WTC11 (cell line): ENCODE results near the gene EXTL1.

ENCODE experiments used
- E2F5 ChIP-seq: sonication (generic); formaldehyde crosslinking; IDR thresholded peaks from 2 replicates; pipeline ENCODE4 v1.8.1; 2022; ENCODE audit warnings: mild to moderate bottlenecking, moderate library complexity, missing genetic modification reagents
- EMX1 ChIP-seq: fragments of 250-450 bp; sonication (Bioruptor Pico); IDR thresholded peaks from 2 replicates; pipeline ENCODE4 v1.8.0; 2021; ENCODE audit warnings: mild to moderate bottlenecking
- ESRRA ChIP-seq: sonication (generic); formaldehyde crosslinking; IDR thresholded peaks from 2 replicates; pipeline ENCODE4 v1.8.1; 2022; ENCODE audit warnings: mild to moderate bottlenecking, missing genetic modification reagents, borderline replicate concordance
- NFE2L1 ChIP-seq: sonication (generic); formaldehyde crosslinking; IDR thresholded peaks from 2 replicates; pipeline ENCODE4 v1.8.1; 2023; ENCODE audit warnings: missing genetic modification reagents
- NFYB ChIP-seq: sonication (generic); formaldehyde crosslinking; conservative IDR thresholded peaks from 2 replicates; pipeline ENCODE4 v1.8.0; 2022; ENCODE audit warnings: low read depth, missing genetic modification reagents
- NR1H2 ChIP-seq: sonication (generic); formaldehyde crosslinking; IDR thresholded peaks from 2 replicates; pipeline ENCODE4 v1.9.0; 2021; ENCODE audit warnings: mild to moderate bottlenecking, moderate library complexity, missing genetic modification reagents
- NR2C2 ChIP-seq: sonication (generic); formaldehyde crosslinking; IDR thresholded peaks from 2 replicates; pipeline ENCODE4 v1.8.0; 2022; ENCODE audit warnings: mild to moderate bottlenecking, missing genetic modification reagents
- OVOL2 ChIP-seq: fragments of 250-450 bp; sonication (Bioruptor Pico); IDR thresholded peaks from 2 replicates; pipeline ENCODE4 v1.9.0; 2021; ENCODE audit warnings: mild to moderate bottlenecking, borderline replicate concordance
- SMAD3 ChIP-seq: sonication (generic); formaldehyde crosslinking; IDR thresholded peaks from 2 replicates; pipeline ENCODE4 v1.8.0; 2022; ENCODE audit warnings: missing genetic modification reagents, mild to moderate bottlenecking, borderline replicate concordance
- SP1 ChIP-seq: sonication (generic); formaldehyde crosslinking; conservative IDR thresholded peaks from 2 replicates; pipeline ENCODE4 v1.8.1; 2022; ENCODE audit warnings: missing genetic modification reagents
- TEAD4 ChIP-seq: sonication (generic); formaldehyde crosslinking; IDR thresholded peaks from 2 replicates; pipeline ENCODE4 v1.8.0; 2022; ENCODE audit warnings: mild to moderate bottlenecking, missing genetic modification reagents
- ZNF263 ChIP-seq: sonication (generic); formaldehyde crosslinking; IDR thresholded peaks from 2 replicates; pipeline ENCODE4 v1.8.1; 2022; ENCODE audit warnings: low read depth, mild to moderate bottlenecking, moderate library complexity, missing genetic modification reagents
- ZNF512 ChIP-seq: sonication (generic); formaldehyde crosslinking; IDR thresholded peaks from 2 replicates; pipeline ENCODE4 v1.8.1; 2022; ENCODE audit warnings: missing genetic modification reagents, borderline replicate concordance
- TF ChIP-seq, protein P1 (sequence below): fragments of 200-600 bp; IDR thresholded peaks from 2 replicates; pipeline ENCODE4 v1.8.0; 2022; ENCODE audit warnings: antibody characterized with exemption

DNA sequence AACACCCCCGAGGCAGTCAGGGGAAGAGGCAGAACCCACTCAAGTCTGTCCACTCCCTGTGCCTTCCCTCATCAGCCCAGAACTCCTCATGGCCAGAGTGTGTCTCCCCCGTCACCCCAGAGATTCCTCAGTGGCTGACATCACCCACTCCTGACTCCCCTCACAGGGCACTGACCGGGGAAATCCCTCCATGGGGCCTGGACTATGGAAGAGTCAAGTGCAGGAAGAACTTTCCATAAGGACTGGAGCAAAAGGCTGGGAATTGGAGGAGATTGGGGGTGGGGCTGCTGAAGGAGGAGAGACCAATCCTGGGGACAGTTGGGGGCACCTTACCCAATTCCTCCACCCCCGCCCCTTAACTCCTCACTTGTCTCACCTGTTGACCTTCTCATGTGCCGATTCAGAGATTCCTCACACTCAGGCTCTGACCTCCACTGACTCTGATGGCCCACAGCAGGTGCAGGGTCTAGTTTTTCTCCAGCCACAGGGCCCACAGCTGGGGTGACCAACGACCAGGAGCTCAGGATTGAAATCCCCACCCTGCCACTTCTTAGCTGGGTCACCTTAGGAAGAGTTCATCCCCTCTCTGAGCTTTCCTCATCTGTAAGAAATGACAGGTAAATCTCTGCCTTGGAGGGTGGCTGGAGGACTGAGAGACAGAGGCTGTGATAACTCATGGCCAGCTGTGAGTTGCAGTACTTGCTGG is 481 bp upstream of the EXTL1 start:
- TF ChIP-seq NR1H2 (CRISPR knock-in tag): no peak
- TF ChIP-seq, protein P1, sequence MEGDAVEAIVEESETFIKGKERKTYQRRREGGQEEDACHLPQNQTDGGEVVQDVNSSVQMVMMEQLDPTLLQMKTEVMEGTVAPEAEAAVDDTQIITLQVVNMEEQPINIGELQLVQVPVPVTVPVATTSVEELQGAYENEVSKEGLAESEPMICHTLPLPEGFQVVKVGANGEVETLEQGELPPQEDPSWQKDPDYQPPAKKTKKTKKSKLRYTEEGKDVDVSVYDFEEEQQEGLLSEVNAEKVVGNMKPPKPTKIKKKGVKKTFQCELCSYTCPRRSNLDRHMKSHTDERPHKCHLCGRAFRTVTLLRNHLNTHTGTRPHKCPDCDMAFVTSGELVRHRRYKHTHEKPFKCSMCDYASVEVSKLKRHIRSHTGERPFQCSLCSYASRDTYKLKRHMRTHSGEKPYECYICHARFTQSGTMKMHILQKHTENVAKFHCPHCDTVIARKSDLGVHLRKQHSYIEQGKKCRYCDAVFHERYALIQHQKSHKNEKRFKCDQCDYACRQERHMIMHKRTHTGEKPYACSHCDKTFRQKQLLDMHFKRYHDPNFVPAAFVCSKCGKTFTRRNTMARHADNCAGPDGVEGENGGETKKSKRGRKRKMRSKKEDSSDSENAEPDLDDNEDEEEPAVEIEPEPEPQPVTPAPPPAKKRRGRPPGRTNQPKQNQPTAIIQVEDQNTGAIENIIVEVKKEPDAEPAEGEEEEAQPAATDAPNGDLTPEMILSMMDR: no peak
- TF ChIP-seq SP1: no peak
- no peak for TF ChIP-seq ESRRA (CRISPR knock-in tag)
- TF ChIP-seq NR2C2 (CRISPR knock-in tag): no peak
- TF ChIP-seq NFE2L1 (CRISPR knock-in tag): no peak
- no peak for TF ChIP-seq TEAD4 (CRISPR knock-in tag)
- TF ChIP-seq ZNF263 (CRISPR knock-in tag): no peak
- no peak for TF ChIP-seq EMX1 (CRISPR knock-in tag)
- no peak for TF ChIP-seq OVOL2 (CRISPR knock-in tag)
- no peak for TF ChIP-seq SMAD3 (CRISPR knock-in tag)
- TF ChIP-seq NFYB (CRISPR knock-in tag): no peak
- no peak for TF ChIP-seq E2F5
- no peak for TF ChIP-seq ZNF512
